Measurements from ENCODE around the gene SEMA6B. TPM values are rescaled to one million over a fixed set of nuclear protein-coding genes. Genes with fewer than 3 reads are reported as not detected.

The SEMA6B gene
- total and polyA plus RNA-seq, 2 of the 8 experiments (the other 6 are each of a cell fraction or from before 2014, with no cell fraction given): 31.3 to 54.4 TPM

GRCh38 chr19:4501691-4502090, 57.8 kb downstream of the SEMA6B start:
- Histone ChIP-seq H3K27me3 (replicated peaks in 1 of 4; ENCODE audit: control insufficient read depth in 3 of 4, extremely low read depth in 1 of 4, insufficient read depth in 3 of 4, low read length in 3 of 4) (peaks cover 0 to 3% (median 0%) of the 10 kb centered on the region in 4 experiments; a peak in 2 of 7 replicates), H3K4ac (replicated peaks; ENCODE audit: insufficient read length, low read depth, low read length) (no peak overlapping the region), H3K4me1 (replicated peaks in 1 of 4; ENCODE audit: control insufficient read depth in 3 of 4, insufficient read depth in 4 of 4, low read length in 3 of 4) (no peaks in the 10 kb centered on the region), H3K9me3 (ENCODE audit: insufficient read depth in 2 of 2, low read depth in 1 of 2, low read length in 1 of 2) (no peaks in the 10 kb centered on the region), H4K5ac (ENCODE audit: insufficient read length, low read depth, low read length) (no peak overlapping the region), H2BK12ac (ENCODE audit: low read depth, low read length) (no peak overlapping the region), H3K23me2 (ENCODE audit: low read depth, low read length) (no peaks in the 10 kb centered on the region), H3K27ac (ENCODE audit: low read depth, low read length) (no peak overlapping the region), H4K91ac (replicated peaks; ENCODE audit: insufficient read length, low read length) (no peak overlapping the region), H3K4me3 (ENCODE audit: extremely low read depth in 1 of 4, insufficient read depth in 2 of 4, low read depth in 3 of 4, low read length in 4 of 4) (no peak overlapping the region), H3K23ac (ENCODE audit: insufficient read length) (no peak overlapping the region), H2AK5ac (ENCODE audit: low read depth, low read length) (no peak overlapping the region), H3K14ac (ENCODE audit: insufficient read length) (no peak overlapping the region), H2BK5ac (ENCODE audit: low read depth, low read length) (no peak overlapping the region), H3K79me2 (ENCODE audit: control insufficient read depth in 1 of 2, insufficient read depth in 2 of 2, low read length in 2 of 2) (no peaks in the 10 kb centered on the region), H4K20me1 (replicated peaks in 1 of 2; ENCODE audit: control insufficient read depth in 1 of 2, insufficient read depth in 2 of 2, low read length in 2 of 2) (peaks cover 10 to 26% of the 10 kb centered on the region in 2 experiments), H3K56ac (replicated peaks; ENCODE audit: insufficient read length, low read depth, low read length) (no peak overlapping the region), H3K36me3 (ENCODE audit: control insufficient read depth in 2 of 4, insufficient read depth in 4 of 4, low read length in 3 of 4) (peaks cover 10 to 58% (median 23%) of the 10 kb centered on the region in 4 experiments), H2BK20ac (ENCODE audit: low read length) (no peak overlapping the region), H3K79me1 (ENCODE audit: low read depth, low read length) (no peaks in the 10 kb centered on the region), H2BK15ac (ENCODE audit: low read length) (no peak overlapping the region), H3K4me2 (ENCODE audit: insufficient read depth in 1 of 2, low read depth in 2 of 2, low read length in 2 of 2) (no peak overlapping the region), H3K18ac (ENCODE audit: extremely low read depth, low read length) (no peak overlapping the region), H3K9ac (replicated peaks in 1 of 4; ENCODE audit: extremely low read depth in 1 of 4, low read depth in 3 of 4, low read length in 3 of 4) (no peak overlapping the region), H2AFZ (ENCODE audit: low read length) (no peak overlapping the region), H2BK120ac (replicated peaks; ENCODE audit: low read depth, low read length) (no peak overlapping the region), H4K8ac (ENCODE audit: extremely low read depth, insufficient read depth, low read length) (no peak overlapping the region)
- FAIRE-seq (no peak), DNase-seq (ENCODE audit: low read depth in 1 of 2, low spot score in 2 of 2) (no peak)
- ChIA-PET POLR2A (ENCODE audit: partially characterized antibody) (interaction anchor here (0.7 to 2.5 kb wide), 6 partner anchors 12 to 54 kb away, joined by 3 to 10 read pairs (median 4); partner anchors contain the start of gene HDGFL2), CTCF (ENCODE audit: partially characterized antibody) (interaction anchor here (1.5 to 2.3 kb wide), 3 partner anchors 22 to 66 kb away, joined by 3 to 9 read pairs (median 5); no protein-coding TSS in a partner anchor)
- 94% methylated on average over 19 of the region's 25 CpGs; no CpG with 5 or more reads in 1 of the 2 experiments for WGBS, 2 experiments (ENCODE audit: extremely low coverage in 1 of 2, insufficient coverage in 1 of 2, insufficient read length in 1 of 2, insufficient replicate concordance in 2 of 2, low coverage in 1 of 2, low lambda C conversion rate in 2 of 2, missing lambda C conversion rate in 1 of 2)
- TF ChIP-seq EP300 (IDR thresholded peaks at IDR 0.05; ENCODE audit: borderline replicate concordance in 1 of 2, low read depth in 2 of 2, low read length in 2 of 2): no peak
- no peak for TF ChIP-seq ZNF274 (IDR thresholded peaks at IDR 0.05; ENCODE audit: borderline replicate concordance, extremely low read depth, low read length)
- no peak for TF ChIP-seq CHD2 (IDR thresholded peaks at IDR 0.05; ENCODE audit: low read length)
- TF ChIP-seq SIX5 (IDR thresholded peaks at IDR 0.05; ENCODE audit: low read depth, low read length): no peak
- no peak for TF ChIP-seq TAF7 (optimal IDR thresholded peaks at IDR 0.05; ENCODE audit: borderline replicate concordance, low read depth, low read length)
- no peak for TF ChIP-seq RBBP5 (IDR thresholded peaks at IDR 0.05; ENCODE audit: borderline replicate concordance, low read depth, low read length)
- TF ChIP-seq POLR2AphosphoS5 (IDR thresholded peaks at IDR 0.05; ENCODE audit: low read depth, low read length): no peak

All from H1 (cell line).